Thyroid gland (tissue), 4 donors: ENCODE results near the gene CACNA1D. TPM values are rescaled to one million over a fixed set of nuclear protein-coding genes. Genes with fewer than 3 reads are reported as not detected.

Source experiments
- DNase-seq, 2 donors: peaks; one replicate each; pipeline ENCODE4 v3.0.0-alpha.2; 2019
- H3K27ac ChIP-seq, 3 donors: fragments of 200-600 bp; sonication (generic); 1 replicate in 2 of 3; 2 replicates in 1 of 3; pipeline ENCODE4 v1.5.1; 2016 to 2019; ENCODE audit warnings: mild to moderate bottlenecking in 1 of 3, moderate library complexity in 1 of 3
- H3K27me3 ChIP-seq: fragments of 200-600 bp; sonication (generic); one replicate; pipeline ENCODE4 v1.5.1; 2019
- H3K36me3 ChIP-seq, 2 donors: fragments of 200-600 bp; sonication (generic); one replicate each; pipeline ENCODE4 v1.5.1; 2016 to 2019
- H3K4me1 ChIP-seq, 2 donors: fragments of 200-600 bp; sonication (generic); one replicate each; pipeline ENCODE4 v1.5.1; 2017 to 2019
- H3K4me3 ChIP-seq, 3 donors: fragments of 200-600 bp; sonication (generic); replicated peaks in 1 of 3; 1 replicate in 2 of 3; 2 replicates in 1 of 3; pipeline ENCODE4 v1.5.1; 2016; ENCODE audit warnings: mild to moderate bottlenecking in 1 of 3
- H3K9me3 ChIP-seq: fragments of 200-600 bp; sonication (generic); one replicate; pipeline ENCODE4 v1.5.1; 2017
- CTCF ChIP-seq, 6 experiments: fragments of 200-600 bp in 3 of 6; fragments of 450-650 bp in 3 of 6; sonication (generic) in 3 of 6; IDR thresholded peaks; one replicate each; pipeline ENCODE4 v1.5.1; 2016 to 2019; ENCODE audit warnings: antibody characterized with exemption in 6 of 6, mild to moderate bottlenecking in 2 of 6, inconsistent platforms in 1 of 6, moderate library complexity in 1 of 6
- POLR2A ChIP-seq, 2 donors: fragments of 450-650 bp; IDR thresholded peaks; one replicate each; pipeline ENCODE4 v1.6.1; 2017; ENCODE audit warnings: antibody characterized with exemption in 2 of 2, mild to moderate bottlenecking in 2 of 2, moderate library complexity in 1 of 2
- WGBS, 2 donors: methylation state at CpG; one replicate each; pipeline ENCODE4 v1.1.5; 2017; 5-methylcytosine and 5-hydroxymethylcytosine counted together
- intact Hi-C: fragments of 100-400 bp; cut with DNase I; formaldehyde crosslinking; loops from one replicate; pipeline ENCODE4 v1.15.1; 2023
- total RNA-seq, 4 donors: library from RNA; depleted of rRNA; stranded (reverse); fragments of >200 nt; gene quantifications; one replicate each; pipeline ENCODE4 v1.2.3, GENCODE V29; 2016

CACNA1D gene
- total RNA-seq, 4 donors from 2014 or later: 7.1 to 46.1 (median 27.3) TPM

- H3K27ac ChIP-seq: no peak overlapping the region
- H3K27me3 ChIP-seq: no peaks in the 10 kb centered on the region
- TF ChIP-seq CTCF (IDR thresholded peaks at IDR 0.05) (no peak), POLR2A (IDR thresholded peaks at IDR 0.05) (no peak)
- H3K4me3 ChIP-seq: no peak overlapping the region
- peaks cover 0 to 6% of the 10 kb centered on the region in 2 donors for H3K4me1 ChIP-seq
- no peaks in the 10 kb centered on the region for H3K36me3 ChIP-seq
- WGBS, 2 donors: 87 to 91% methylated on average over 7 of the region's 7 CpGs
- DNase-seq: no peak
- intact Hi-C loops: no loop called here
- no peaks in the 10 kb centered on the region for H3K9me3 ChIP-seq
Measured at GRCh38 chr3:53500165-53500777, 5.9 kb downstream of the CACNA1D start.

GRCh38 chr3:53501178-53501577, 6.8 kb downstream of the CACNA1D start:
- TF ChIP-seq POLR2A (IDR thresholded peaks at IDR 0.05) (no peak), CTCF (IDR thresholded peaks at IDR 0.05) (no peak)
- no peak for DNase-seq
- Histone ChIP-seq H3K27me3 (no peaks in the 10 kb centered on the region), H3K36me3 (no peaks in the 10 kb centered on the region), H3K27ac (no peak overlapping the region), H3K4me3 (no peak overlapping the region), H3K4me1 (peaks cover 0 to under 1% of the 10 kb centered on the region in 2 donors), H3K9me3 (no peaks in the 10 kb centered on the region)
- intact Hi-C loops: no loop called here
- 70 to 78% methylated on average over 8 of the region's 8 CpGs for WGBS, 2 donors

DNA sequence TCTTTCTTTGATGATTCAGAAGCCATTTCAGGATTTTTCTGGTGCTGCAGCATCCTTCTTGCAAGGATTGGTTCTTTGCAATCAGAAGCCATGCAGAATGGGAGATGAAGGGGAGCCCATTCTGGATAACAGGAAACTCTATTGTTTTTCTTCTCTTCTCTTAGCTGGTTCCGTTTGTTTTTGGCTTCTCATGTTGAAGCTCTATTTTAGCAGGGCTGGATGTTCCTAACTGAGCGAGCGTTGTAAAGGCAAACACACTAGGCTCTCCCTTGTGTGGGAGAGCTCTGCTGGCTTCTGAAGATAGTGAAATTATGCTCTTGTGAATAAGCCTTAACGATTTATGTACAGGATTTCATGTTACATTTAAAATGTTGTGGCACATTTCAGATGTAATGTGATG, 8.3 kb downstream of the CACNA1D start:
- no peak for TF ChIP-seq POLR2A (IDR thresholded peaks at IDR 0.05)
- 67 to 77% methylated on average over 4 of the region's 4 CpGs for WGBS, 2 donors
- intact Hi-C loops: no loop called here
- Histone ChIP-seq H3K27me3 (no peaks in the 10 kb centered on the region), H3K4me1 (no peaks in the 10 kb centered on the region), H3K4me3 (no peak overlapping the region), H3K36me3 (no peaks in the 10 kb centered on the region), H3K27ac (no peak overlapping the region), H3K9me3 (no peaks in the 10 kb centered on the region)
- no peak for DNase-seq

DNA sequence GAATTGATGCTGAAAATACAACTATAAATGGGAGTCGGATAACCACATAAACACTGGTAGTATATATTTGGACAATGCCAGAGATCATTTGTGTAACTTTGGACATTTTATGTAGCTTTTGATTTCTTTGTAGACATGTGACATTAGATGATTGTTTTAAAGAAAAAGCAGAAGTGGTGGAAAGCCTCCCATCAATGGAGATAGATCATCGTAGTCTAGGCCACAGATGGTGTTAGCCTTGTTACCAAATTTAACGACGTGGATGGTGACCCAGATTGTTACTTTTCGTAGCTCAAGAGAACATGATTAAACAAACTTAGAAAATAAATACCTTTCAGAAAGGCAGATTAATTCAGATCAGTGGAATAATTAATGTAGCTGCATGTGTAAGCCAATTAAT, 8.8 kb downstream of the CACNA1D start:
- no peak for DNase-seq
- no peaks in the 10 kb centered on the region for H3K27me3 ChIP-seq
- intact Hi-C loops: no loop called here
- TF ChIP-seq POLR2A (IDR thresholded peaks at IDR 0.05) (no peak), CTCF (IDR thresholded peaks at IDR 0.05) (no peak)
- 89 to 94% methylated on average over 5 of the region's 5 CpGs for WGBS, 2 donors
- no peak overlapping the region for H3K4me3 ChIP-seq
- H3K27ac ChIP-seq: no peak overlapping the region
- no peaks in the 10 kb centered on the region for H3K36me3 ChIP-seq
- no peaks in the 10 kb centered on the region for H3K4me1 ChIP-seq
- H3K9me3 ChIP-seq: no peaks in the 10 kb centered on the region

- Histone ChIP-seq H3K4me1 (no peaks in the 10 kb centered on the region), H3K36me3 (no peaks in the 10 kb centered on the region), H3K27ac (no peak overlapping the region), H3K9me3 (no peaks in the 10 kb centered on the region), H3K4me3 (no peak overlapping the region), H3K27me3 (no peaks in the 10 kb centered on the region)
- intact Hi-C loops: no loop called here
- no peak for DNase-seq
- TF ChIP-seq POLR2A (IDR thresholded peaks at IDR 0.05) (no peak), CTCF (IDR thresholded peaks at IDR 0.05) (no peak)
- WGBS, 2 donors: 88 to 91% methylated on average over 4 of the region's 4 CpGs
Measured at GRCh38 chr3:53506110-53506762, 11.8 kb downstream of the CACNA1D start.
